ENCODE results near the gene SH2D3A. TPM values are rescaled to one million over a fixed set of nuclear protein-coding genes. Genes with fewer than 3 reads are reported as not detected.

Gene SH2D3A
- total and polyA plus RNA-seq, 2 of the 4 experiments (the other 2 are of a cell fraction), result under 0.01 to 0.09 TPM

GRCh38 chr19:6793411-6793810 is 26.2 kb upstream of the SH2D3A start:
- H2AK5ac ChIP-seq (ENCODE audit: low read depth, low read length), result no peak overlapping the region
- DNase-seq (no peak), ATAC-seq (ENCODE audit: low read depth) (no peak)
- no peaks in the 10 kb centered on the region for H4K20me1 ChIP-seq (ENCODE audit: insufficient read depth, low read length)
- H2BK20ac ChIP-seq (ENCODE audit: low read depth, low read length), result no peak overlapping the region
- H2BK120ac ChIP-seq (ENCODE audit: low read depth, low read length), result no peak overlapping the region
- no peak overlapping the region for H3K56ac ChIP-seq (ENCODE audit: extremely low read depth, insufficient read depth, low read length)
- no peak overlapping the region for H4K91ac ChIP-seq (ENCODE audit: insufficient read depth, low read depth, low read length)
- no peak overlapping the region for H3K4ac ChIP-seq (ENCODE audit: low read depth, low read length)
- dilution Hi-C loops (cut with HindIII; ENCODE audit: low sequenced_read_pairs, unreplicated experiment), result no loop called here
- H3K4me3 ChIP-seq (ENCODE audit: insufficient read depth, low read depth, low read length), result no peak overlapping the region
- no peak overlapping the region for H3K18ac ChIP-seq (ENCODE audit: low read depth, low read length)
- intact Hi-C loops (cut with micrococcal nuclease), result no loop called here
- H2BK15ac ChIP-seq (ENCODE audit: low read depth, low read length), result no peak overlapping the region
- no peak overlapping the region for H2AK9ac ChIP-seq (replicated peaks; ENCODE audit: low read depth, low read length, poor library complexity)
- H3K4me1 ChIP-seq (ENCODE audit: control insufficient read depth, insufficient read depth, low read length), result no peaks in the 10 kb centered on the region
- no peak overlapping the region for H2BK5ac ChIP-seq (ENCODE audit: low read depth, low read length, poor library complexity, severe bottlenecking)
- no peaks in the 10 kb centered on the region for H3K9me1 ChIP-seq (ENCODE audit: insufficient read depth, low read length)
- CTCF ChIA-PET, result no interaction called here
- H3K27ac ChIP-seq (ENCODE audit: insufficient read depth, low read length), result no peak overlapping the region
- peaks cover 18% of the 10 kb centered on the region for H3K9me3 ChIP-seq (ENCODE audit: control insufficient read depth, insufficient read depth, low read length)
- no peak overlapping the region for H2AFZ ChIP-seq (replicated peaks; ENCODE audit: low read length, poor library complexity)
- no peak overlapping the region for H3K23ac ChIP-seq (ENCODE audit: low read depth, low read length)
- in situ Hi-C loops (cut with MboI; ENCODE audit: low sequenced_read_pairs), result no loop called here
- TF ChIP-seq MAZ (IDR thresholded peaks at IDR 0.05; ENCODE audit: borderline replicate concordance, low read depth, low read length) (no peak), RFX5 (IDR thresholded peaks at IDR 0.05; ENCODE audit: low read depth, low read length) (no peak), SMC3 (IDR thresholded peaks at IDR 0.05; ENCODE audit: low read depth, low read length) (no peak), RCOR1 (IDR thresholded peaks at IDR 0.05; ENCODE audit: insufficient replicate concordance, low read length) (no peak), CHD1 (IDR thresholded peaks at IDR 0.05; ENCODE audit: low read depth, low read length) (no peak), RAD21 (IDR thresholded peaks at IDR 0.05; ENCODE audit: low read length) (no peak)
- TF ChIP-seq, protein P1, sequence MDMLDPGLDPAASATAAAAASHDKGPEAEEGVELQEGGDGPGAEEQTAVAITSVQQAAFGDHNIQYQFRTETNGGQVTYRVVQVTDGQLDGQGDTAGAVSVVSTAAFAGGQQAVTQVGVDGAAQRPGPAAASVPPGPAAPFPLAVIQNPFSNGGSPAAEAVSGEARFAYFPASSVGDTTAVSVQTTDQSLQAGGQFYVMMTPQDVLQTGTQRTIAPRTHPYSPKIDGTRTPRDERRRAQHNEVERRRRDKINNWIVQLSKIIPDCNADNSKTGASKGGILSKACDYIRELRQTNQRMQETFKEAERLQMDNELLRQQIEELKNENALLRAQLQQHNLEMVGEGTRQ (IDR thresholded peaks at IDR 0.05; ENCODE audit: low read depth, low read length), result no peak
- TF ChIP-seq, protein P2, sequence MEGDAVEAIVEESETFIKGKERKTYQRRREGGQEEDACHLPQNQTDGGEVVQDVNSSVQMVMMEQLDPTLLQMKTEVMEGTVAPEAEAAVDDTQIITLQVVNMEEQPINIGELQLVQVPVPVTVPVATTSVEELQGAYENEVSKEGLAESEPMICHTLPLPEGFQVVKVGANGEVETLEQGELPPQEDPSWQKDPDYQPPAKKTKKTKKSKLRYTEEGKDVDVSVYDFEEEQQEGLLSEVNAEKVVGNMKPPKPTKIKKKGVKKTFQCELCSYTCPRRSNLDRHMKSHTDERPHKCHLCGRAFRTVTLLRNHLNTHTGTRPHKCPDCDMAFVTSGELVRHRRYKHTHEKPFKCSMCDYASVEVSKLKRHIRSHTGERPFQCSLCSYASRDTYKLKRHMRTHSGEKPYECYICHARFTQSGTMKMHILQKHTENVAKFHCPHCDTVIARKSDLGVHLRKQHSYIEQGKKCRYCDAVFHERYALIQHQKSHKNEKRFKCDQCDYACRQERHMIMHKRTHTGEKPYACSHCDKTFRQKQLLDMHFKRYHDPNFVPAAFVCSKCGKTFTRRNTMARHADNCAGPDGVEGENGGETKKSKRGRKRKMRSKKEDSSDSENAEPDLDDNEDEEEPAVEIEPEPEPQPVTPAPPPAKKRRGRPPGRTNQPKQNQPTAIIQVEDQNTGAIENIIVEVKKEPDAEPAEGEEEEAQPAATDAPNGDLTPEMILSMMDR (conservative IDR thresholded peaks at IDR 0.05; ENCODE audit: low read depth, low read length), result no peak
- H3K79me1 ChIP-seq (ENCODE audit: low read depth in 1 of 2, low read length in 2 of 2), result no peaks in the 10 kb centered on the region
- no peaks in the 10 kb centered on the region for H3K36me3 ChIP-seq (ENCODE audit: control insufficient read depth, insufficient read depth, low read length)
- H3K9ac ChIP-seq (ENCODE audit: low read depth, low read length), result no peak overlapping the region
- no peaks in the 10 kb centered on the region for H3K27me3 ChIP-seq (ENCODE audit: control insufficient read depth, insufficient read depth, low read length)
- H4K8ac ChIP-seq (ENCODE audit: low read depth in 2 of 2, low read length in 2 of 2), result no peak overlapping the region
- no peak overlapping the region for H4K5ac ChIP-seq (ENCODE audit: low read depth, low read length)
- POLR2A ChIA-PET (ENCODE audit: unreplicated experiment), result no interaction called here
- WGBS, 2 experiments (ENCODE audit: extremely low coverage in 2 of 2, insufficient read length in 1 of 2), result no CpG with 5 or more reads among the region's 4 CpGs
- H3K14ac ChIP-seq (replicated peaks; ENCODE audit: low read depth, low read length), result no peak overlapping the region
- no TSS peak for BruUV-seq (replicated peaks)
- no peak overlapping the region for H3K4me2 ChIP-seq (ENCODE audit: low read depth, low read length)

Measured in IMR-90 (cell line).